T-helper 17 cell (primary cell): ENCODE data around the gene CAMSAP2. TPM values are rescaled to one million over a fixed set of nuclear protein-coding genes. Genes with fewer than 3 reads are reported as not detected.

ENCODE experiments used
- ATAC-seq: fragments of 150-1000 bp; cut with Tn5 transposase; 2 replicates; pipeline ENCODE4 v1.10.0; 2021; ENCODE audit warnings: mild to moderate bottlenecking, moderate library complexity
- DNase-seq, 3 donors: peaks; one replicate each; pipeline versions ENCODE4 v3.0.0 to v3.0.0-alpha.2; 2020 to 2021
- H3K9me3 ChIP-seq: one replicate; pipeline ENCODE4 v1.7.0; 2013; ENCODE audit warnings: low read length, mild to moderate bottlenecking; ENCODE audit not compliant: control insufficient read depth, poor library complexity, severe bottlenecking
- H3K27ac Mint-ChIP-seq: one replicate; pipeline ENCODE4 v1.8.0; 2022; ENCODE audit warnings: mild to moderate bottlenecking, moderate library complexity, mixed read lengths
- H3K27me3 Mint-ChIP-seq: one replicate; pipeline ENCODE4 v1.8.0; 2022; ENCODE audit warnings: mixed read lengths
- H3K36me3 Mint-ChIP-seq: one replicate; pipeline ENCODE4 v1.8.0; 2022; ENCODE audit warnings: low read depth, mixed read lengths
- H3K4me1 Mint-ChIP-seq: one replicate; pipeline ENCODE4 v1.8.0; 2022; ENCODE audit warnings: mild to moderate bottlenecking, mixed read lengths
- H3K4me3 Mint-ChIP-seq: one replicate; pipeline ENCODE4 v1.8.0; 2022; ENCODE audit warnings: mild to moderate bottlenecking, moderate library complexity, mixed read lengths
- total RNA-seq, 4 donors: library from RNA in 2 of 4; stranded (reverse) in 2 of 4; gene quantifications; one replicate each; pipeline ENCODE4 v1.2.3 and lab custom pipeline; 2022 to 2026

The CAMSAP2 gene
- total RNA-seq, 2 donors from 2014 or later: 2.8 to 3.1 TPM

- no peak for ATAC-seq
- H3K27me3 Mint-ChIP-seq: no peaks in the 10 kb centered on the region
- H3K4me3 Mint-ChIP-seq: peak overlapping the region; percentile 92
- no peak for DNase-seq
- no peaks in the 10 kb centered on the region for H3K36me3 Mint-ChIP-seq
- peak overlapping the region; percentile 95 for H3K27ac Mint-ChIP-seq
- H3K4me1 Mint-ChIP-seq: peaks cover 38% of the 10 kb centered on the region
- no peaks in the 10 kb centered on the region for H3K9me3 ChIP-seq
Observed at GRCh38 chr1:200889571-200889970, 150.9 kb downstream of the CAMSAP2 start.

- H3K4me3 Mint-ChIP-seq: peak overlapping the region; percentile 92
- no peaks in the 10 kb centered on the region for H3K36me3 Mint-ChIP-seq
- H3K9me3 ChIP-seq: no peaks in the 10 kb centered on the region
- no peak for DNase-seq
- no peak for ATAC-seq
- peak overlapping the region; percentile 95 for H3K27ac Mint-ChIP-seq
- H3K4me1 Mint-ChIP-seq: peaks cover 38% of the 10 kb centered on the region
- H3K27me3 Mint-ChIP-seq: no peaks in the 10 kb centered on the region
Observed at GRCh38 chr1:200890027-200890426, 151.3 kb downstream of the CAMSAP2 start.

GRCh38 chr1:200890818-200891773 is 152.4 kb downstream of the CAMSAP2 start:
- H3K9me3 ChIP-seq: no peaks in the 10 kb centered on the region
- no peaks in the 10 kb centered on the region for H3K36me3 Mint-ChIP-seq
- DNase-seq (no peak), ATAC-seq (no peak)
- H3K27ac Mint-ChIP-seq: peak overlapping the region; percentile 84
- peaks cover 34% of the 10 kb centered on the region for H3K4me1 Mint-ChIP-seq
- H3K4me3 Mint-ChIP-seq: peak overlapping the region; percentile 86
- no peaks in the 10 kb centered on the region for H3K27me3 Mint-ChIP-seq

- DNase-seq (no peak), ATAC-seq (no peak)
- Mint-ChIP-seq H3K4me3 (peak overlapping the region; percentile 86), H3K27me3 (no peaks in the 10 kb centered on the region), H3K36me3 (no peaks in the 10 kb centered on the region), H3K27ac (no peak overlapping the region), H3K4me1 (peaks cover 31% of the 10 kb centered on the region)
- no peaks in the 10 kb centered on the region for H3K9me3 ChIP-seq
Observed at GRCh38 chr1:200891774-200892157, 153.1 kb downstream of the CAMSAP2 start.

GRCh38 chr1:200892546-200892945 is 153.9 kb downstream of the CAMSAP2 start:
- DNase-seq (no peak), ATAC-seq (no peak)
- no peaks in the 10 kb centered on the region for H3K9me3 ChIP-seq
- H3K27me3 Mint-ChIP-seq: no peaks in the 10 kb centered on the region
- no peak overlapping the region for H3K27ac Mint-ChIP-seq
- H3K4me3 Mint-ChIP-seq: peak overlapping the region; percentile 86
- no peaks in the 10 kb centered on the region for H3K36me3 Mint-ChIP-seq
- peaks cover 29% of the 10 kb centered on the region for H3K4me1 Mint-ChIP-seq

- no peak for ATAC-seq
- Mint-ChIP-seq H3K27me3 (peaks cover 3% of the 10 kb centered on the region), H3K4me3 (no peak overlapping the region), H3K27ac (no peak overlapping the region), H3K36me3 (no peaks in the 10 kb centered on the region), H3K4me1 (peaks cover 28% of the 10 kb centered on the region)
- DNase-seq: no peak
- H3K9me3 ChIP-seq: no peaks in the 10 kb centered on the region
Observed at GRCh38 chr1:200892958-200893357, 154.3 kb downstream of the CAMSAP2 start.

- ATAC-seq (no peak), DNase-seq (no peak)
- Mint-ChIP-seq H3K4me1 (peaks cover 26% of the 10 kb centered on the region), H3K4me3 (no peak overlapping the region), H3K27ac (no peak overlapping the region), H3K27me3 (peaks cover 5% of the 10 kb centered on the region), H3K36me3 (no peaks in the 10 kb centered on the region)
- no peaks in the 10 kb centered on the region for H3K9me3 ChIP-seq
Observed at GRCh38 chr1:200893411-200893901, 154.8 kb downstream of the CAMSAP2 start.

- H3K4me1 Mint-ChIP-seq: peaks cover 18% of the 10 kb centered on the region
- no peak within 1 kb of the TSS for H3K27ac Mint-ChIP-seq
- H3K9me3 ChIP-seq: no peaks in the 10 kb centered on the region
- no peaks in the 10 kb centered on the region for H3K36me3 Mint-ChIP-seq
- no peak for DNase-seq
- peaks cover 5% of the 10 kb centered on the region for H3K27me3 Mint-ChIP-seq
- ATAC-seq: no peak
- H3K4me3 Mint-ChIP-seq: no peak within 1 kb of the TSS
Observed at GRCh38 chr1:200894712-200895442, 156.2 kb downstream of the CAMSAP2 start, which contains the start of gene INAVA. TSS of gene INAVA (plus strand) at chr1:200894900. CDS start at chr1:200898401, 3,501 bp downstream.

- no peak for DNase-seq
- Mint-ChIP-seq H3K4me1 (peaks cover 17% of the 10 kb centered on the region), H3K36me3 (no peaks in the 10 kb centered on the region), H3K27me3 (peaks cover 5% of the 10 kb centered on the region), H3K27ac (no peak overlapping the region), H3K4me3 (no peak overlapping the region)
- no peak for ATAC-seq
- no peaks in the 10 kb centered on the region for H3K9me3 ChIP-seq
Observed at GRCh38 chr1:200895443-200895789, 156.7 kb downstream of the CAMSAP2 start.

- Mint-ChIP-seq H3K27ac (no peak overlapping the region), H3K36me3 (no peaks in the 10 kb centered on the region), H3K27me3 (peaks cover 8% of the 10 kb centered on the region), H3K4me1 (peaks cover 13% of the 10 kb centered on the region), H3K4me3 (no peak overlapping the region)
- DNase-seq: no peak
- no peak for ATAC-seq
- no peaks in the 10 kb centered on the region for H3K9me3 ChIP-seq
Observed at GRCh38 chr1:200895801-200896530, 157.3 kb downstream of the CAMSAP2 start.

GRCh38 chr1:200896531-200897196 is 158.0 kb downstream of the CAMSAP2 start:
- no peak overlapping the region for H3K4me3 Mint-ChIP-seq
- H3K4me1 Mint-ChIP-seq: peaks cover 10% of the 10 kb centered on the region
- peaks cover 14% of the 10 kb centered on the region for H3K27me3 Mint-ChIP-seq
- DNase-seq (no peak), ATAC-seq (no peak)
- no peak overlapping the region for H3K27ac Mint-ChIP-seq
- H3K9me3 ChIP-seq: no peaks in the 10 kb centered on the region
- H3K36me3 Mint-ChIP-seq: no peaks in the 10 kb centered on the region

GRCh38 chr1:200897259-200897658 is 158.6 kb downstream of the CAMSAP2 start:
- H3K36me3 Mint-ChIP-seq: no peaks in the 10 kb centered on the region
- no peaks in the 10 kb centered on the region for H3K9me3 ChIP-seq
- no peak overlapping the region for H3K4me3 Mint-ChIP-seq
- ATAC-seq (no peak), DNase-seq (no peak)
- peak overlapping the region; percentile 6 for H3K27ac Mint-ChIP-seq
- H3K27me3 Mint-ChIP-seq: peaks cover 18% of the 10 kb centered on the region
- peaks cover 13% of the 10 kb centered on the region for H3K4me1 Mint-ChIP-seq
